Caco-2 (cell line): Measurements from ENCODE around the gene POLE4. TPM values are rescaled to one million over a fixed set of nuclear protein-coding genes. Genes with fewer than 3 reads are reported as not detected.

Source experiments
- BruUV-seq: library from RNA; stranded (reverse); fragments of 400-500 nt; replicated peaks from 2 replicates; lab custom pipeline; 2021; lab: Mats Ljungman, UMichigan
- CTCF ChIA-PET: fragments of 300-600 bp; sonication (Branson Sonifier 250); formaldehyde crosslinking; loops from one replicate; lab custom pipeline; 2022; ENCODE audit warnings: antibody characterized with exemption; lab: Charles Lee
- POLR2A ChIA-PET: fragments of 300-600 bp; sonication (Branson Sonifier 250); formaldehyde crosslinking; loops from one replicate; lab custom pipeline; 2022; ENCODE audit warnings: antibody characterized with exemption; lab: Charles Lee
- DNase-seq, 2 experiments: peaks; one replicate each; pipeline versions ENCODE4 v3.0.0 to v3.0.0-alpha.2; 2020 to 2022
- H3K27me3 ChIP-seq: replicated peaks from 2 replicates; pipeline ENCODE4 v1.6.0; 2011; ENCODE audit warnings: low read length; ENCODE audit not compliant: control insufficient read depth, insufficient read depth
- H3K36me3 ChIP-seq: 2 replicates; pipeline ENCODE4 v1.5.1; 2011; ENCODE audit warnings: low read length; ENCODE audit not compliant: control insufficient read depth, insufficient read depth
- H3K4me1 ChIP-seq: fragments of 250-450 bp; sonication (Bioruptor Pico); 2 replicates; pipeline ENCODE4 v1.5.1; 2020; ENCODE audit warnings: mild to moderate bottlenecking
- H3K4me3 ChIP-seq: 2 replicates; pipeline ENCODE4 v1.5.1; 2011; ENCODE audit warnings: low read depth, mild to moderate bottlenecking, control low read depth, low read length
- H3K9me3 ChIP-seq: fragments of 250-450 bp; sonication (Bioruptor Pico); 2 replicates; pipeline ENCODE4 v1.5.1; 2020; ENCODE audit warnings: mild to moderate bottlenecking, moderate library complexity
- H3K27ac Mint-ChIP-seq: one replicate; pipeline ENCODE4 v1.8.0; 2022; ENCODE audit warnings: mixed read lengths; ENCODE audit not compliant: unreplicated experiment
- H3K27me3 Mint-ChIP-seq: one replicate; pipeline ENCODE4 v1.8.0; 2022; ENCODE audit warnings: mixed read lengths; ENCODE audit not compliant: insufficient read depth, unreplicated experiment
- H3K36me3 Mint-ChIP-seq: one replicate; pipeline ENCODE4 v1.8.0; 2022; ENCODE audit warnings: mild to moderate bottlenecking, mixed read lengths; ENCODE audit not compliant: insufficient read depth, unreplicated experiment
- H3K4me1 Mint-ChIP-seq: one replicate; pipeline ENCODE4 v1.8.0; 2022; ENCODE audit warnings: low read depth, mixed read lengths; ENCODE audit not compliant: unreplicated experiment
- H3K4me3 Mint-ChIP-seq: one replicate; pipeline ENCODE4 v1.8.0; 2022; ENCODE audit warnings: mild to moderate bottlenecking, moderate library complexity, mixed read lengths; ENCODE audit not compliant: unreplicated experiment
- H3K9me3 Mint-ChIP-seq: one replicate; pipeline ENCODE4 v1.8.0; 2022; ENCODE audit warnings: mixed read lengths; ENCODE audit not compliant: unreplicated experiment
- intact Hi-C: fragments of 100-400 bp; cut with micrococcal nuclease; formaldehyde crosslinking; loops from one replicate; pipeline ENCODE4 v1.10.0; 2022; ENCODE audit not compliant: unreplicated experiment
- total RNA-seq: library from RNA; stranded (reverse); gene quantifications from 2 replicates; pipeline ENCODE4 v1.2.3, GENCODE V29; 2022
- TF ChIP-seq, protein P1 (sequence below), 2 experiments: fragments of 200-600 bp in 1 of 2; IDR thresholded peaks; 1 replicate in 1 of 2; 2 replicates in 1 of 2; pipeline versions ENCODE4 v1.5.1 to v1.8.0; 2011 to 2022; ENCODE audit warnings: antibody characterized with exemption in 1 of 2, control low read depth in 1 of 2, inconsistent platforms in 1 of 2, low read depth in 1 of 2, low read length in 1 of 2, mild to moderate bottlenecking in 1 of 2, moderate library complexity in 1 of 2; ENCODE audit not compliant: insufficient read depth in 1 of 2, severe bottlenecking in 1 of 2, unreplicated experiment in 1 of 2

The POLE4 gene
- total RNA-seq, 1 experiment from 2014 or later = 117 TPM

GRCh38 chr2:74984947-74985637 is 26.6 kb downstream of the POLE4 start:
- intact Hi-C loops = loop anchor here (10.0 kb wide), 1 partner anchor 290 kb away; no protein-coding TSS in a partner anchor
- BruUV-seq = no TSS peak

DNA sequence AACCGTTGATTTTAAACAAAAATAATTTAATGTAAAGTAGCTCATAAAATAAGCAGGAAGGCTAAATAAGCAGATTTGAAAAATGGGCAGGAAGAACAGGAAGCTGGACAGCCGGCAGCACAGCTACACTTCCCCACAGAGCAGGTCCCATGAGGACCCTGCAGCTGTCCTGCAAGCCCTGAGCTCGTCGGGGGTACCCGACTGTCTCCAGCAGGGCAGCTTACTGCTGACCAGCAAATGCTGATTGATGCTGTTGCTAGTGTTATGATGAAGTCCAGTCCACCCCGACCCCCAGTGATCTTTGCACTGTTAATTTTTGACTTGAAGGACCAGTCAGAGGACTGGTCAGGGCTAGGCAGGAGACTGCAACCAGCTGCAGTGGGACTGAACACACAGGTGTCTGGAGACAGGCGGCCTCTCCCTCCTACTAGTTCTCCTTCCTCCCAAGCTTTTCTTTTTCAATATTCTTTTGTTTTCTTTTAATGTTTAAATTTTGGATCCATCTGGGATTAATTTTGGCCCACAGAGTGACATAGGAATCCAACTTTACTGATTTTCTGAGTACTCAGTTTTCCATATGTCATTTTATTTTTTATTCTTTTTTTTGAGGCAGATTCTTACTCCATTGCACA is 27.7 kb downstream of the POLE4 start:
- no TSS peak for BruUV-seq
- no peak overlapping the region for H3K4me3 Mint-ChIP-seq
- H3K36me3 Mint-ChIP-seq = no peaks in the 10 kb centered on the region
- no peaks in the 10 kb centered on the region; the same call in 1 of the 2 replicates for H3K4me1 ChIP-seq
- no peaks in the 10 kb centered on the region for H3K36me3 ChIP-seq
- peaks cover 6% of the 10 kb centered on the region for H3K4me1 Mint-ChIP-seq
- no peaks in the 10 kb centered on the region for H3K9me3 Mint-ChIP-seq
- no peaks in the 10 kb centered on the region for H3K9me3 ChIP-seq
- no peak overlapping the region for H3K27ac Mint-ChIP-seq
- intact Hi-C loops = loop anchor here (10.0 kb wide), 1 partner anchor 291 kb away; no protein-coding TSS in a partner anchor
- TF ChIP-seq, protein P1, sequence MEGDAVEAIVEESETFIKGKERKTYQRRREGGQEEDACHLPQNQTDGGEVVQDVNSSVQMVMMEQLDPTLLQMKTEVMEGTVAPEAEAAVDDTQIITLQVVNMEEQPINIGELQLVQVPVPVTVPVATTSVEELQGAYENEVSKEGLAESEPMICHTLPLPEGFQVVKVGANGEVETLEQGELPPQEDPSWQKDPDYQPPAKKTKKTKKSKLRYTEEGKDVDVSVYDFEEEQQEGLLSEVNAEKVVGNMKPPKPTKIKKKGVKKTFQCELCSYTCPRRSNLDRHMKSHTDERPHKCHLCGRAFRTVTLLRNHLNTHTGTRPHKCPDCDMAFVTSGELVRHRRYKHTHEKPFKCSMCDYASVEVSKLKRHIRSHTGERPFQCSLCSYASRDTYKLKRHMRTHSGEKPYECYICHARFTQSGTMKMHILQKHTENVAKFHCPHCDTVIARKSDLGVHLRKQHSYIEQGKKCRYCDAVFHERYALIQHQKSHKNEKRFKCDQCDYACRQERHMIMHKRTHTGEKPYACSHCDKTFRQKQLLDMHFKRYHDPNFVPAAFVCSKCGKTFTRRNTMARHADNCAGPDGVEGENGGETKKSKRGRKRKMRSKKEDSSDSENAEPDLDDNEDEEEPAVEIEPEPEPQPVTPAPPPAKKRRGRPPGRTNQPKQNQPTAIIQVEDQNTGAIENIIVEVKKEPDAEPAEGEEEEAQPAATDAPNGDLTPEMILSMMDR (IDR thresholded peaks at IDR 0.05; ENCODE audit: insufficient read depth in 1 of 2, low read depth in 1 of 2, low read length in 1 of 2, severe bottlenecking in 1 of 2, unreplicated experiment in 1 of 2) = no peak
- no peak overlapping the region for H3K4me3 ChIP-seq
- no peak for DNase-seq
- ChIA-PET POLR2A (no interaction called here), CTCF (no interaction called here)
- no peaks in the 10 kb centered on the region for H3K27me3 ChIP-seq
- H3K27me3 Mint-ChIP-seq = no peaks in the 10 kb centered on the region

More at GRCh38 chr2:74984947-74985637, 26.6 kb downstream of the POLE4 start:
- no peaks in the 10 kb centered on the region for H3K36me3 ChIP-seq
- no peaks in the 10 kb centered on the region for H3K9me3 Mint-ChIP-seq
- no peaks in the 10 kb centered on the region for H3K4me1 Mint-ChIP-seq
- TF ChIP-seq, protein P1 (IDR thresholded peaks at IDR 0.05; ENCODE audit: insufficient read depth in 1 of 2, low read depth in 1 of 2, low read length in 1 of 2, severe bottlenecking in 1 of 2, unreplicated experiment in 1 of 2) = no peak
- H3K9me3 ChIP-seq = no peaks in the 10 kb centered on the region
- no peaks in the 10 kb centered on the region for H3K36me3 Mint-ChIP-seq
- no peaks in the 10 kb centered on the region for H3K4me1 ChIP-seq
- DNase-seq = no peak
- H3K27me3 ChIP-seq = no peaks in the 10 kb centered on the region
- ChIA-PET POLR2A (interaction anchor here (0.6 kb wide), 2 partner anchors 66 to 105 kb away, joined by 3 read pairs; no protein-coding TSS in a partner anchor), CTCF (interaction anchor here (0.6 to 1.0 kb wide), 2 partner anchors 66 to 214 kb away, joined by 3 read pairs; partner anchors contain the start of gene TACR1)
- no peak overlapping the region for H3K4me3 ChIP-seq
- no peak overlapping the region for H3K4me3 Mint-ChIP-seq
- H3K27me3 Mint-ChIP-seq = no peaks in the 10 kb centered on the region
- H3K27ac Mint-ChIP-seq = no peak overlapping the region

DNA sequence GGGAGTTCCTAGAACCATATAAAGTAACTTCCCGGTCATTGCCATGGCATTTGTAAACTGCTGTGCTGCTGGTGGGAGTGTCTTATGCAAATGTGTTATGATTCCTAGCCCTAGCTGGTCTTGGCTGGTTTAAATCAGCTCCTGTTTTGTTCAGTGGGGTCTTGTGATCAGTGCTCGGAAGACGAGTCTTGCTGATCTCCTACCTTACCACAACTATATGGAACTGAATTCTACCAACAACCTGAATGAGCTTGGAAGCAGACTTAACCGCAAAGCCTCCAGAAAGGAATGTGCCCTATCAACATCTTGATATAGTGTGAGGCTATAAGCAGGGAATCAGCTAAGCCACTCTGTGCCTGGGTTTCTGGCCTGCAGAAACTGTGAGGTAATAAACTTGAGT is 33.5 kb downstream of the POLE4 start:
- ChIA-PET CTCF (interaction anchor here (0.6 kb wide), 1 partner anchor 157 kb away, joined by 3 read pairs; no protein-coding TSS in a partner anchor), POLR2A (no interaction called here)
- TF ChIP-seq, protein P1 (IDR thresholded peaks at IDR 0.05; ENCODE audit: insufficient read depth in 1 of 2, low read depth in 1 of 2, low read length in 1 of 2, severe bottlenecking in 1 of 2, unreplicated experiment in 1 of 2) = no peak
- DNase-seq = no peak
- Mint-ChIP-seq H3K27ac (no peak overlapping the region), H3K4me1 (peaks cover 11% of the 10 kb centered on the region), H3K4me3 (no peak overlapping the region), H3K36me3 (no peaks in the 10 kb centered on the region), H3K27me3 (no peaks in the 10 kb centered on the region), H3K9me3 (no peaks in the 10 kb centered on the region)
- H3K4me1 ChIP-seq = peaks cover 13% of the 10 kb centered on the region
- no peaks in the 10 kb centered on the region for H3K36me3 ChIP-seq
- BruUV-seq = no TSS peak
- H3K4me3 ChIP-seq = no peak overlapping the region
- no peaks in the 10 kb centered on the region for H3K9me3 ChIP-seq
- no peaks in the 10 kb centered on the region for H3K27me3 ChIP-seq
- intact Hi-C loops = no loop called here
